Tibial nerve (tissue), 4 donors: ENCODE measurements around the gene IKBIP. TPM values are rescaled to one million over a fixed set of nuclear protein-coding genes. Genes with fewer than 3 reads are reported as not detected.

Experiments used
- DNase-seq, 2 donors: peaks; one replicate each; pipeline ENCODE4 v3.0.0-alpha.2; 2019; ENCODE audit warnings: low spot score in 2 of 2
- H3K27ac ChIP-seq, 4 donors: fragments of 200-600 bp; sonication (generic) in 3 of 4; one replicate each; pipeline ENCODE4 v1.5.1; 2017 to 2019; ENCODE audit warnings: mild to moderate bottlenecking in 1 of 4
- H3K27me3 ChIP-seq, 2 donors: fragments of 200-600 bp; sonication (generic) in 1 of 2; one replicate each; pipeline versions ENCODE4 v1.5.1 to v1.6.0; 2017 to 2019
- H3K36me3 ChIP-seq, 3 donors: fragments of 200-600 bp; sonication (generic); one replicate each; pipeline ENCODE4 v1.5.1; 2018 to 2019
- H3K4me1 ChIP-seq, 4 donors: fragments of 200-600 bp; sonication (generic) in 3 of 4; one replicate each; pipeline ENCODE4 v1.5.1; 2017 to 2019
- H3K4me3 ChIP-seq, 4 donors: fragments of 200-600 bp; sonication (generic) in 3 of 4; one replicate each; pipeline ENCODE4 v1.5.1; 2017 to 2019; ENCODE audit warnings: mild to moderate bottlenecking in 1 of 4, moderate library complexity in 1 of 4
- H3K9me3 ChIP-seq, 4 donors: fragments of 200-600 bp; sonication (generic) in 3 of 4; one replicate each; pipeline ENCODE4 v1.5.1; 2017 to 2019
- CTCF ChIP-seq, 5 experiments: fragments of 200-600 bp in 3 of 5; fragments of 450-650 bp in 2 of 5; sonication (generic) in 3 of 5; IDR thresholded peaks; one replicate each; pipeline ENCODE4 v1.5.1; 2016 to 2019; ENCODE audit warnings: antibody characterized with exemption in 5 of 5, mild to moderate bottlenecking in 3 of 5, moderate library complexity in 2 of 5
- EP300 ChIP-seq, 2 donors: sonication (generic); formaldehyde crosslinking; IDR thresholded peaks; one replicate each; pipeline ENCODE4 v1.6.1; 2017; ENCODE audit warnings: antibody characterized with exemption in 2 of 2, mild to moderate bottlenecking in 1 of 2
- POLR2A ChIP-seq, 2 donors: fragments of 450-650 bp; IDR thresholded peaks; one replicate each; pipeline ENCODE4 v1.6.1; 2017; ENCODE audit warnings: antibody characterized with exemption in 2 of 2, mild to moderate bottlenecking in 2 of 2, moderate library complexity in 2 of 2
- WGBS, 2 donors: methylation state at CpG; one replicate each; pipeline ENCODE4 v1.1.5; 2018; 5-methylcytosine and 5-hydroxymethylcytosine counted together
- total RNA-seq, 4 donors: library from RNA; depleted of rRNA; stranded (reverse); fragments of >200 nt; gene quantifications; one replicate each; pipeline ENCODE4 v1.1.0, GENCODE V29; 2016

IKBIP gene
- total RNA-seq, 4 donors from 2014 or later, result 8.7 to 17.7 (median 11.7) TPM

- Histone ChIP-seq H3K36me3 (no peaks in the 10 kb centered on the region), H3K27me3 (no peaks in the 10 kb centered on the region), H3K4me3 (no peak overlapping the region), H3K4me1 (no peaks in the 10 kb centered on the region), H3K27ac (no peak overlapping the region), H3K9me3 (no peaks in the 10 kb centered on the region)
- TF ChIP-seq POLR2A (IDR thresholded peaks at IDR 0.05) (no peak), EP300 (IDR thresholded peaks at IDR 0.05) (no peak)
- no peak for DNase-seq
- 84 to 87% methylated on average over 5 of the region's 5 CpGs for WGBS, 2 donors
Measured at GRCh38 chr12:98587084-98587483, 57.5 kb downstream of the IKBIP start.

GRCh38 chr12:98582093-98582492, 62.5 kb downstream of the IKBIP start:
- 79 to 82% methylated on average over 6 of the region's 6 CpGs for WGBS, 2 donors
- no peaks in the 10 kb centered on the region for H3K4me1 ChIP-seq
- no peak overlapping the region for H3K27ac ChIP-seq
- TF ChIP-seq EP300 (IDR thresholded peaks at IDR 0.05), result no peak
- TF ChIP-seq CTCF (IDR thresholded peaks at IDR 0.05), result no peak
- no peak for TF ChIP-seq POLR2A (IDR thresholded peaks at IDR 0.05)
- DNase-seq, result no peak
- no peak overlapping the region for H3K4me3 ChIP-seq
- H3K36me3 ChIP-seq, result no peaks in the 10 kb centered on the region
- H3K27me3 ChIP-seq, result no peaks in the 10 kb centered on the region
- no peaks in the 10 kb centered on the region for H3K9me3 ChIP-seq

- H3K36me3 ChIP-seq, result no peaks in the 10 kb centered on the region
- H3K4me1 ChIP-seq, result no peaks in the 10 kb centered on the region
- 81 to 94% methylated on average over 1 of the region's 1 CpG for WGBS, 2 donors
- no peaks in the 10 kb centered on the region for H3K9me3 ChIP-seq
- no peak overlapping the region for H3K4me3 ChIP-seq
- H3K27ac ChIP-seq, result no peak overlapping the region
- TF ChIP-seq POLR2A (IDR thresholded peaks at IDR 0.05) (no peak), CTCF (IDR thresholded peaks at IDR 0.05) (no peak), EP300 (IDR thresholded peaks at IDR 0.05) (no peak)
- DNase-seq, result no peak
- H3K27me3 ChIP-seq, result no peaks in the 10 kb centered on the region
Measured at GRCh38 chr12:98581101-98581500, 63.5 kb downstream of the IKBIP start.

- H3K4me1 ChIP-seq, result no peaks in the 10 kb centered on the region
Measured at GRCh38 chr12:98580695-98581094, 63.9 kb downstream of the IKBIP start.

GRCh38 chr12:98579835-98580234, 64.8 kb downstream of the IKBIP start:
- TF ChIP-seq EP300 (IDR thresholded peaks at IDR 0.05), result no peak
- no peak for TF ChIP-seq CTCF (IDR thresholded peaks at IDR 0.05)
- no peak for TF ChIP-seq POLR2A (IDR thresholded peaks at IDR 0.05)
- Histone ChIP-seq H3K36me3 (no peaks in the 10 kb centered on the region), H3K27me3 (no peaks in the 10 kb centered on the region), H3K4me3 (no peak overlapping the region), H3K4me1 (no peaks in the 10 kb centered on the region), H3K9me3 (no peaks in the 10 kb centered on the region), H3K27ac (no peak overlapping the region)
- WGBS, 2 donors, result 91 to 93% methylated on average over 3 of the region's 3 CpGs
- no peak for DNase-seq

More at GRCh38 chr12:98580695-98581094, 63.9 kb downstream of the IKBIP start:
- DNase-seq, result no peak
- no peak for TF ChIP-seq EP300 (IDR thresholded peaks at IDR 0.05)
- no peak for TF ChIP-seq POLR2A (IDR thresholded peaks at IDR 0.05)
- no peak for TF ChIP-seq CTCF (IDR thresholded peaks at IDR 0.05)
- WGBS, 2 donors, result 94 to 95% methylated on average over 5 of the region's 5 CpGs
- H3K27me3 ChIP-seq, result no peaks in the 10 kb centered on the region
- H3K36me3 ChIP-seq, result no peaks in the 10 kb centered on the region
- H3K9me3 ChIP-seq, result no peaks in the 10 kb centered on the region
- no peak overlapping the region for H3K4me3 ChIP-seq
- no peak overlapping the region for H3K27ac ChIP-seq

GRCh38 chr12:98579347-98579746, 65.2 kb downstream of the IKBIP start:
- no peaks in the 10 kb centered on the region for H3K4me1 ChIP-seq
- no peak overlapping the region for H3K4me3 ChIP-seq
- H3K27me3 ChIP-seq, result no peaks in the 10 kb centered on the region
- WGBS, 2 donors, result 73 to 86% methylated on average over 5 of the region's 5 CpGs
- H3K27ac ChIP-seq, result peak overlapping the region in 1 of 4 donors; percentile 56
- H3K9me3 ChIP-seq, result no peaks in the 10 kb centered on the region
- DNase-seq, result no peak
- H3K36me3 ChIP-seq, result no peaks in the 10 kb centered on the region
- TF ChIP-seq POLR2A (IDR thresholded peaks at IDR 0.05), result no peak
- no peak for TF ChIP-seq CTCF (IDR thresholded peaks at IDR 0.05)
- TF ChIP-seq EP300 (IDR thresholded peaks at IDR 0.05), result no peak
